ENCODE data around the gene FAM184B.

The FAM184B gene

DNA sequence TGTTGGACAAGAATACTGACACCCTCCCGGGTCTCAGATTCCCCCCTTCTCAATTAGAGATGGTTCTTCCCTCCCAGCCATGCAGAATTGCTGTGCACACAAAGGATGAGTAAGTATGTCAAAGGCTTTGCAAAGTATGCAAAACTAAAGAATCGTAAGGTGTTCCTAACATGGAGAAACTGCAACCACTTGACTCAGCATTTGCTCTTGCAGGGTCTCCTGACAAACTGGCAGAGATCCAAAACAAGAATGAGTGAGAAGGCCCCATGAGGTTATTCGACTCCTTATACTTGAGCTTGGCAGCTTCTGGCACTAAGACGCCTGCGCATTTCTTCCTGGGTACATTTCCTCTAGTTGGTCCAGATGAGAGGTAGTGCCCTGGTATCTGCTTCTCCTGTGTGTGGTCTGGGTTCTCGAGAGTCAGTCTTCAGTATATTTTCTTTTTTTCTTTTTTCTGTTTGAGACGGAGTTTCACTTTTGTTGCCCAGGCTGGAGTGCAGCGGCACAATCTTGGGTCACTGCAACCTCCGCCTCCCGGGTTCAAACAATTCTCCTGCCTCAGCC lies 8.2 kb downstream of the FAM184B start:
- H4K8ac ChIP-seq (ENCODE audit: low read length): no peak overlapping the region
- H3K4me2 ChIP-seq (ENCODE audit: low read length, poor library complexity, severe bottlenecking): no peak overlapping the region
- H3K79me1 ChIP-seq (replicated peaks; ENCODE audit: low read length, poor library complexity, severe bottlenecking): no peaks in the 10 kb centered on the region
- no peak overlapping the region for H3K9ac ChIP-seq (ENCODE audit: low read length)
- H3K18ac ChIP-seq (ENCODE audit: low read depth in 1 of 2, low read length in 2 of 2): no peak overlapping the region
- H2AFZ ChIP-seq (ENCODE audit: low read depth, low read length): no peak overlapping the region
- H3K9me3 ChIP-seq (ENCODE audit: control insufficient read depth, low read length): no peaks in the 10 kb centered on the region
- WGBS: 86% methylated on average over 8 of the region's 10 CpGs
- no peak overlapping the region for H3K23ac ChIP-seq (ENCODE audit: low read length in 2 of 2)
- H3K36me3 ChIP-seq (ENCODE audit: control insufficient read depth in 1 of 2, insufficient read depth in 2 of 2, low read depth in 1 of 2, low read length in 2 of 2): no peaks in the 10 kb centered on the region
- no peak overlapping the region for H2BK12ac ChIP-seq (ENCODE audit: low read length in 2 of 2)
- H2BK5ac ChIP-seq (ENCODE audit: low read depth, low read length, poor library complexity, severe bottlenecking): no peak overlapping the region
- H3K4me3 ChIP-seq (ENCODE audit: insufficient read depth in 1 of 2, low read depth in 1 of 2, low read length in 2 of 2): no peak overlapping the region
- H3K27ac ChIP-seq (ENCODE audit: low read length, poor library complexity, severe bottlenecking): no peak overlapping the region
- H2BK120ac ChIP-seq (ENCODE audit: low read depth, low read length): no peak overlapping the region
- H2BK15ac ChIP-seq (ENCODE audit: low read depth, poor library complexity, severe bottlenecking): no peak overlapping the region
- H3K27me3 ChIP-seq (ENCODE audit: control insufficient read depth in 1 of 2, insufficient read depth in 1 of 2, low read length in 2 of 2): peaks cover 0 to 4% of the 10 kb centered on the region in 2 experiments
- no peak overlapping the region for H2AK5ac ChIP-seq (ENCODE audit: low read length, severe bottlenecking)
- H3K14ac ChIP-seq (ENCODE audit: low read length in 2 of 2): no peak overlapping the region
- no peaks in the 10 kb centered on the region for H3K4me1 ChIP-seq (ENCODE audit: control insufficient read depth, insufficient read depth, low read depth, low read length)
- H3K4ac ChIP-seq (ENCODE audit: low read depth in 1 of 2, low read length in 2 of 2): no peak overlapping the region
- H4K91ac ChIP-seq (ENCODE audit: low read length): no peak overlapping the region
- no peak for DNase-seq

DNA sequence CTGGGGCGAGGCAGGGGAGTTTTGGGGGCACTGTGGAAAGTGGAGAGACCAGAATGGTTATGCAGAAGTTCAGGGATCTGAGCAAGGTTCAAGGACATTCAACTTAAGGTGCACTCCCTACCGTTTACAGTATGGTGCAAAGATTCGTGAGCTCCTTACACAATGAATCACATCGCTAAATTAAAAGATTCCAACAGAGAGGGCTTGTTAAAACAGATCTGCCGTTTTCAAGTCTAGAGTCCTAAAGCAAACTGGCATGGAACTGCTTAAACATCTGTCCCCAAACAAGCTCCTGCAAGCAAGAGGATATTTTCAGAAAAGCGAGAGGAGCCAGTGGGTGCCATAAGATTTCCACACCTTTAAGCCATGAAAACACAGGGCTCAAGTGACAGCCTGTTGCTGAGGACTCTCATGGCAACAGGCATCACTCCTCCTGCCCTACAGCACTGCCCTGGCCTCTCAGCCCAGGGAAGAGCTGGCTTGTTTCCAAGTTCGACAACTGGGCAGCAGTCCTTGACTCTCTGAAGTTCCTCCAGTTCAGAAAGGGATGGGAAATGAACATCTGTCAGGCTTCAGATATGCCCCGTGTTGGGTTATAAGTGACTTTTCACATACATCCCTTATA lies 10.0 kb downstream of the FAM184B start:
- 83% methylated on average over 7 of the region's 8 CpGs for WGBS

DNA sequence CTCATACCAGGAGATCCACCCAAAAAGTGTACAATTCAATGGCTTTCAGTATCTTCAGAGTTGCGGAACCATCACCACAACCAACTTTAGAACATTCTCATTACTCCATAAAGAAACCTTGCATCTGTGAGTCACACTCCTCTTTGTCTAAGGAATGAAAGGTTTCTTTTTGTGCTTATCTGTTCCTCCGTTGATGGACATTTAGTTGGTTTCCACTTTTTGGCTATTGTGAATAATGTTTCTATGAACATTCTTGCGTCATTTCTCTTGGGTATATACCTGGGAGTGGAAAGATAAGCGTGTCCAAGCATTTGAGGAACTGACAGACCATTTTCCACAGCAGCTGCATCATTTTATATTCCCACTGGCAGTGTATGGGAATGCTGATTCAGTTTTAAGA lies 10.6 kb downstream of the FAM184B start:
- no peak overlapping the region for H3K27ac ChIP-seq (ENCODE audit: low read length, poor library complexity, severe bottlenecking)
- no peak overlapping the region for H3K9ac ChIP-seq (ENCODE audit: low read length)
- H3K9me3 ChIP-seq (ENCODE audit: control insufficient read depth, low read length): no peaks in the 10 kb centered on the region
- WGBS: 93% methylated on average over 3 of the region's 4 CpGs
- H2AFZ ChIP-seq (ENCODE audit: low read depth, low read length): no peak overlapping the region
- no peak overlapping the region for H3K4me2 ChIP-seq (ENCODE audit: low read length, poor library complexity, severe bottlenecking)
- no peak for DNase-seq
- no peak overlapping the region for H3K18ac ChIP-seq (ENCODE audit: low read depth in 1 of 2, low read length in 2 of 2)
- H2BK15ac ChIP-seq (ENCODE audit: low read depth, poor library complexity, severe bottlenecking): no peak overlapping the region
- H4K91ac ChIP-seq (ENCODE audit: low read length): no peak overlapping the region
- H2BK5ac ChIP-seq (ENCODE audit: low read depth, low read length, poor library complexity, severe bottlenecking): no peak overlapping the region
- no peak overlapping the region for H4K8ac ChIP-seq (ENCODE audit: low read length)
- no peak overlapping the region for H3K4ac ChIP-seq (ENCODE audit: low read depth in 1 of 2, low read length in 2 of 2)
- no peak overlapping the region for H3K14ac ChIP-seq (ENCODE audit: low read length in 2 of 2)
- no peak overlapping the region for H3K23ac ChIP-seq (ENCODE audit: low read length in 2 of 2)
- H2AK5ac ChIP-seq (ENCODE audit: low read length, severe bottlenecking): no peak overlapping the region
- peaks cover 0 to 4% of the 10 kb centered on the region in 2 experiments for H3K27me3 ChIP-seq (ENCODE audit: control insufficient read depth in 1 of 2, insufficient read depth in 1 of 2, low read length in 2 of 2)
- no peak overlapping the region for H2BK12ac ChIP-seq (ENCODE audit: low read length in 2 of 2)
- no peaks in the 10 kb centered on the region for H3K79me1 ChIP-seq (replicated peaks; ENCODE audit: low read length, poor library complexity, severe bottlenecking)
- H3K4me1 ChIP-seq (ENCODE audit: control insufficient read depth, insufficient read depth, low read depth, low read length): no peaks in the 10 kb centered on the region
- no peak overlapping the region for H2BK120ac ChIP-seq (ENCODE audit: low read depth, low read length)
- H3K4me3 ChIP-seq (ENCODE audit: insufficient read depth in 1 of 2, low read depth in 1 of 2, low read length in 2 of 2): no peak overlapping the region
- H3K36me3 ChIP-seq (ENCODE audit: control insufficient read depth in 1 of 2, insufficient read depth in 2 of 2, low read depth in 1 of 2, low read length in 2 of 2): no peaks in the 10 kb centered on the region

More for the DNA sequence above, 10.0 kb downstream of the FAM184B start:
- H3K18ac ChIP-seq (ENCODE audit: low read depth in 1 of 2, low read length in 2 of 2): no peak overlapping the region
- H3K4me1 ChIP-seq (ENCODE audit: control insufficient read depth, insufficient read depth, low read depth, low read length): no peaks in the 10 kb centered on the region
- H3K9me3 ChIP-seq (ENCODE audit: control insufficient read depth, low read length): no peaks in the 10 kb centered on the region
- DNase-seq: no peak
- H3K4me3 ChIP-seq (ENCODE audit: insufficient read depth in 1 of 2, low read depth in 1 of 2, low read length in 2 of 2): no peak overlapping the region
- H3K79me1 ChIP-seq (replicated peaks; ENCODE audit: low read length, poor library complexity, severe bottlenecking): no peaks in the 10 kb centered on the region
- H2BK15ac ChIP-seq (ENCODE audit: low read depth, poor library complexity, severe bottlenecking): no peak overlapping the region
- no peak overlapping the region for H3K14ac ChIP-seq (ENCODE audit: low read length in 2 of 2)
- H3K23ac ChIP-seq (ENCODE audit: low read length in 2 of 2): no peak overlapping the region
- no peak overlapping the region for H3K27ac ChIP-seq (ENCODE audit: low read length, poor library complexity, severe bottlenecking)
- H2BK12ac ChIP-seq (ENCODE audit: low read length in 2 of 2): no peak overlapping the region
- no peak overlapping the region for H2BK120ac ChIP-seq (ENCODE audit: low read depth, low read length)
- H2AK5ac ChIP-seq (ENCODE audit: low read length, severe bottlenecking): no peak overlapping the region
- H4K8ac ChIP-seq (ENCODE audit: low read length): no peak overlapping the region
- no peak overlapping the region for H2BK5ac ChIP-seq (ENCODE audit: low read depth, low read length, poor library complexity, severe bottlenecking)
- no peak overlapping the region for H2AFZ ChIP-seq (ENCODE audit: low read depth, low read length)
- H4K91ac ChIP-seq (ENCODE audit: low read length): no peak overlapping the region
- no peak overlapping the region for H3K4me2 ChIP-seq (ENCODE audit: low read length, poor library complexity, severe bottlenecking)
- peaks cover 0 to 4% of the 10 kb centered on the region in 2 experiments for H3K27me3 ChIP-seq (ENCODE audit: control insufficient read depth in 1 of 2, insufficient read depth in 1 of 2, low read length in 2 of 2)
- no peaks in the 10 kb centered on the region for H3K36me3 ChIP-seq (ENCODE audit: control insufficient read depth in 1 of 2, insufficient read depth in 2 of 2, low read depth in 1 of 2, low read length in 2 of 2)
- no peak overlapping the region for H3K4ac ChIP-seq (ENCODE audit: low read depth in 1 of 2, low read length in 2 of 2)
- H3K9ac ChIP-seq (ENCODE audit: low read length): no peak overlapping the region

DNA sequence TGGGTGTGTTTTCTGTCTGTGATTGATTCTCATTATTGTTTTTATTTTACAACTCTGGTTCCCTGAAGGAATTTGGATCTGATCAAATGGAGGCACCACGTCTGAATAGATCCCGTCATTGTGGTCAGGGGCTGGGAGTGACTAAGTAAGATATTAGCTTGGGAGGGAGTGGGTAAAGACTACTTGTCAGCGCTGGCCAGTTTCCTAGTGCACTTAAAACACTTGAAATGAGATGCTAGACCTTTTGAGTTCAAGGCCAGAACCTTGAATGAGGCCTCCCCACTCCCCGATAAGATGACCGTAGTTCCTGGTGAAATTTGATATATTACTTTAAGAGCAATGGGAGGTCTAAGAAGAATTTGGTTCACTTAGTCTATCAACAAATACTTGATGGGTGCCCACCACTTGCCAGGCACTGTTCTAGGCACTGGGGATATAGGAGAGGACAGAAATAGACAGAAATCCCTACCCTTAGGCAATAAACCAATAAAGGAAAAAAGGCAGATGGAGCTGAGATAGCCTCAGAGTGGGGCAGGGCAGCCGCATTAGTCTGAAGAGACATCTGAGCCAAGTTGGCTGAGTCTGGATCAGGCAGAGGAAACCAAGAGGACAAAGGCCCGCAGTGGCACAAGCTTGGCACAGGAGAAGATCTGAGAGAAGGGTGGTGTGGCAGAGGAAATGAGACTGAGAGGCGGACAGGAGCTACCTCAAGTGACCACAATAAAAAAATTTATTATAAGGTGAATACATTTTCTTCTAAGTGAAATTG lies 11.8 kb downstream of the FAM184B start:
- H3K4me1 ChIP-seq (ENCODE audit: control insufficient read depth, insufficient read depth, low read depth, low read length): no peaks in the 10 kb centered on the region
- no peak overlapping the region for H3K14ac ChIP-seq (ENCODE audit: low read length in 2 of 2)
- no peaks in the 10 kb centered on the region for H3K79me1 ChIP-seq (replicated peaks; ENCODE audit: low read length, poor library complexity, severe bottlenecking)
- H4K8ac ChIP-seq (ENCODE audit: low read length): no peak overlapping the region
- no peak overlapping the region for H2AFZ ChIP-seq (ENCODE audit: low read depth, low read length)
- H3K9ac ChIP-seq (ENCODE audit: low read length): no peak overlapping the region
- DNase-seq: no peak
- no peaks in the 10 kb centered on the region for H3K36me3 ChIP-seq (ENCODE audit: control insufficient read depth in 1 of 2, insufficient read depth in 2 of 2, low read depth in 1 of 2, low read length in 2 of 2)
- no peak overlapping the region for H2BK5ac ChIP-seq (ENCODE audit: low read depth, low read length, poor library complexity, severe bottlenecking)
- no peak overlapping the region for H3K18ac ChIP-seq (ENCODE audit: low read depth in 1 of 2, low read length in 2 of 2)
- H2BK12ac ChIP-seq (ENCODE audit: low read length in 2 of 2): no peak overlapping the region
- WGBS: 81% methylated on average over 7 of the region's 8 CpGs
- H3K23ac ChIP-seq (ENCODE audit: low read length in 2 of 2): no peak overlapping the region
- H4K91ac ChIP-seq (ENCODE audit: low read length): no peak overlapping the region
- H3K4me2 ChIP-seq (ENCODE audit: low read length, poor library complexity, severe bottlenecking): no peak overlapping the region
- H2BK15ac ChIP-seq (ENCODE audit: low read depth, poor library complexity, severe bottlenecking): no peak overlapping the region
- H3K9me3 ChIP-seq (ENCODE audit: control insufficient read depth, low read length): no peaks in the 10 kb centered on the region
- no peak overlapping the region for H2BK120ac ChIP-seq (ENCODE audit: low read depth, low read length)
- H3K4ac ChIP-seq (ENCODE audit: low read depth in 1 of 2, low read length in 2 of 2): no peak overlapping the region
- H3K27me3 ChIP-seq (ENCODE audit: control insufficient read depth in 1 of 2, insufficient read depth in 1 of 2, low read length in 2 of 2): peaks cover 0 to 4% of the 10 kb centered on the region in 2 experiments
- no peak overlapping the region for H2AK5ac ChIP-seq (ENCODE audit: low read length, severe bottlenecking)
- no peak overlapping the region for H3K4me3 ChIP-seq (ENCODE audit: insufficient read depth in 1 of 2, low read depth in 1 of 2, low read length in 2 of 2)
- H3K27ac ChIP-seq (ENCODE audit: low read length, poor library complexity, severe bottlenecking): no peak overlapping the region
